Esophagus squamous epithelium (tissue), 5 donors: ENCODE data around the gene PPP1R1A. TPM values are rescaled to one million over a fixed set of nuclear protein-coding genes. Genes with fewer than 3 reads are reported as not detected.

Source experiments
- DNase-seq: peaks from one replicate; lab custom pipeline; 2025; lab: John Stamatoyannopoulos, UW
- H3K27ac ChIP-seq, 4 donors: fragments of 200-600 bp; sonication (generic); one replicate each; pipeline ENCODE4 v1.5.1; 2016 to 2019; ENCODE audit warnings: mild to moderate bottlenecking in 1 of 4
- H3K27me3 ChIP-seq, 4 donors: fragments of 200-600 bp; sonication (generic); 1 replicate in 3 of 4; 2 replicates in 1 of 4; pipeline versions ENCODE4 v1.5.1 to v1.6.0; 2017 to 2021; ENCODE audit warnings: antibody characterized with exemption in 1 of 4
- H3K36me3 ChIP-seq, 3 donors: fragments of 200-600 bp; sonication (generic); one replicate each; pipeline ENCODE4 v1.5.1; 2016 to 2019
- H3K4me1 ChIP-seq, 3 donors: fragments of 200-600 bp; sonication (generic); one replicate each; pipeline ENCODE4 v1.5.1; 2017 to 2019
- H3K4me3 ChIP-seq, 4 donors: fragments of 200-600 bp; sonication (generic); 1 replicate in 3 of 4; 2 replicates in 1 of 4; pipeline ENCODE4 v1.5.1; 2016 to 2019; ENCODE audit warnings: mild to moderate bottlenecking in 2 of 4, moderate library complexity in 1 of 4
- H3K9me3 ChIP-seq, 3 donors: fragments of 200-600 bp; sonication (generic); one replicate each; pipeline ENCODE4 v1.5.1; 2016 to 2019
- CTCF ChIP-seq, 6 experiments: fragments of 450-650 bp in 4 of 6; fragments of 200-600 bp in 2 of 6; sonication (generic) in 2 of 6; IDR thresholded peaks; one replicate each; pipeline ENCODE4 v1.5.1; 2016 to 2019; ENCODE audit warnings: antibody characterized with exemption in 6 of 6, mild to moderate bottlenecking in 4 of 6, moderate library complexity in 4 of 6
- POLR2A ChIP-seq, 4 donors: fragments of 450-650 bp; IDR thresholded peaks; one replicate each; pipeline ENCODE4 v1.6.1; 2017; ENCODE audit warnings: antibody characterized with exemption in 4 of 4, mild to moderate bottlenecking in 4 of 4, moderate library complexity in 3 of 4
- WGBS, 2 donors: methylation state at CpG; one replicate each; pipeline ENCODE4 v1.1.5; 2018; 5-methylcytosine and 5-hydroxymethylcytosine counted together
- intact Hi-C: fragments of 100-400 bp; cut with DNase I; formaldehyde crosslinking; loops from one replicate; pipeline ENCODE4 v1.15.0; 2022
- total RNA-seq, 4 donors: library from RNA; depleted of rRNA; stranded (reverse); fragments of >200 nt; gene quantifications; one replicate each; pipeline ENCODE4 v1.1.0, GENCODE V29; 2016
- donor health status: DM: yes; HTN: yes; CAD: no.

The PPP1R1A gene
- total RNA-seq, 4 donors from 2014 or later: 0.15 to 1.9 (median 0.26) TPM; not detected in 1

- Histone ChIP-seq H3K9me3 (no peaks in the 10 kb centered on the region), H3K36me3 (no peaks in the 10 kb centered on the region), H3K4me1 (no peaks in the 10 kb centered on the region), H3K4me3 (no peak overlapping the region), H3K27ac (no peak overlapping the region), H3K27me3 (peaks cover 0 to 15% (median 0%) of the 10 kb centered on the region in 4 donors)
- intact Hi-C loops: no loop called here
- DNase-seq: no peak
- WGBS, 2 donors: 61 to 75% methylated on average over 3 of the region's 3 CpGs
- TF ChIP-seq POLR2A (IDR thresholded peaks at IDR 0.05): no peak
- no peak for TF ChIP-seq CTCF (IDR thresholded peaks at IDR 0.05)
These were observed 7.0 kb upstream of the PPP1R1A start for GRCh38 chr12:54595471-54595870.

GRCh38 chr12:54593725-54594124 lies 5.3 kb upstream of the PPP1R1A start:
- no peak for DNase-seq

GRCh38 chr12:54593135-54593534 lies 4.7 kb upstream of the PPP1R1A start:
- H3K27ac ChIP-seq: no peak overlapping the region
- intact Hi-C loops: no loop called here
- H3K4me3 ChIP-seq: no peak overlapping the region
- H3K4me1 ChIP-seq: peaks cover 5 to 12% (median 5%) of the 10 kb centered on the region in 3 donors
- WGBS, 2 donors: 70 to 72% methylated on average over 4 of the region's 4 CpGs
- H3K9me3 ChIP-seq: no peaks in the 10 kb centered on the region
- TF ChIP-seq CTCF (IDR thresholded peaks at IDR 0.05) (no peak), POLR2A (IDR thresholded peaks at IDR 0.05) (no peak)
- peaks cover 0 to 38% (median 0%) of the 10 kb centered on the region in 4 donors for H3K27me3 ChIP-seq
- no peaks in the 10 kb centered on the region for H3K36me3 ChIP-seq
- DNase-seq: no peak

More at GRCh38 chr12:54593725-54594124, 5.3 kb upstream of the PPP1R1A start:
- Histone ChIP-seq H3K4me1 (peaks cover 0 to 6% (median 3%) of the 10 kb centered on the region in 3 donors), H3K27me3 (peaks cover 0 to 32% (median 0%) of the 10 kb centered on the region in 4 donors), H3K36me3 (no peaks in the 10 kb centered on the region), H3K4me3 (no peak overlapping the region), H3K9me3 (no peaks in the 10 kb centered on the region), H3K27ac (no peak overlapping the region)
- TF ChIP-seq POLR2A (IDR thresholded peaks at IDR 0.05) (no peak), CTCF (IDR thresholded peaks at IDR 0.05) (no peak)
- WGBS, 2 donors: 45% methylated on average over 4 of the region's 5 CpGs
- intact Hi-C loops: no loop called here

GRCh38 chr12:54592316-54592715 lies 3.9 kb upstream of the PPP1R1A start:
- intact Hi-C loops: no loop called here
- no peaks in the 10 kb centered on the region for H3K36me3 ChIP-seq
- H3K27me3 ChIP-seq: peaks cover 0 to 43% (median 0%) of the 10 kb centered on the region in 4 donors
- no peaks in the 10 kb centered on the region for H3K9me3 ChIP-seq
- no peak for DNase-seq
- no peak overlapping the region for H3K27ac ChIP-seq
- TF ChIP-seq CTCF (IDR thresholded peaks at IDR 0.05) (no peak), POLR2A (IDR thresholded peaks at IDR 0.05) (no peak)
- H3K4me1 ChIP-seq: peaks cover 8 to 21% (median 9%) of the 10 kb centered on the region in 3 donors
- 41 to 64% methylated on average over 2 of the region's 2 CpGs for WGBS, 2 donors
- no peak overlapping the region for H3K4me3 ChIP-seq

- peaks cover 0 to 53% (median 0%) of the 10 kb centered on the region in 4 donors for H3K27me3 ChIP-seq
- H3K36me3 ChIP-seq: no peaks in the 10 kb centered on the region
- 50 to 55% methylated on average over 6 to 7 of the region's 7 CpGs for WGBS, 2 donors
- DNase-seq: no peak
- no peak overlapping the region for H3K4me3 ChIP-seq
- H3K4me1 ChIP-seq: peaks cover 8 to 21% (median 9%) of the 10 kb centered on the region in 3 donors
- peak overlapping the region in 1 of 4 donors; percentile 15 for H3K27ac ChIP-seq
- no peaks in the 10 kb centered on the region for H3K9me3 ChIP-seq
- intact Hi-C loops: no loop called here
- TF ChIP-seq CTCF (IDR thresholded peaks at IDR 0.05) (no peak), POLR2A (IDR thresholded peaks at IDR 0.05) (no peak)
These were observed 2.6 kb upstream of the PPP1R1A start for GRCh38 chr12:54590978-54591591.
